HEK293T (cell line): ENCODE measurements around the gene SNIP1.

Experiments
- SP1 ChIP-seq: fragments of 450-650 bp; IDR thresholded peaks from 2 replicates; pipeline ENCODE4 v1.6.1; 2017
- SUZ12 ChIP-seq: fragments of 450-650 bp; IDR thresholded peaks from 2 replicates; pipeline ENCODE4 v1.6.1; 2016; ENCODE audit warnings: mild to moderate bottlenecking

DNA sequence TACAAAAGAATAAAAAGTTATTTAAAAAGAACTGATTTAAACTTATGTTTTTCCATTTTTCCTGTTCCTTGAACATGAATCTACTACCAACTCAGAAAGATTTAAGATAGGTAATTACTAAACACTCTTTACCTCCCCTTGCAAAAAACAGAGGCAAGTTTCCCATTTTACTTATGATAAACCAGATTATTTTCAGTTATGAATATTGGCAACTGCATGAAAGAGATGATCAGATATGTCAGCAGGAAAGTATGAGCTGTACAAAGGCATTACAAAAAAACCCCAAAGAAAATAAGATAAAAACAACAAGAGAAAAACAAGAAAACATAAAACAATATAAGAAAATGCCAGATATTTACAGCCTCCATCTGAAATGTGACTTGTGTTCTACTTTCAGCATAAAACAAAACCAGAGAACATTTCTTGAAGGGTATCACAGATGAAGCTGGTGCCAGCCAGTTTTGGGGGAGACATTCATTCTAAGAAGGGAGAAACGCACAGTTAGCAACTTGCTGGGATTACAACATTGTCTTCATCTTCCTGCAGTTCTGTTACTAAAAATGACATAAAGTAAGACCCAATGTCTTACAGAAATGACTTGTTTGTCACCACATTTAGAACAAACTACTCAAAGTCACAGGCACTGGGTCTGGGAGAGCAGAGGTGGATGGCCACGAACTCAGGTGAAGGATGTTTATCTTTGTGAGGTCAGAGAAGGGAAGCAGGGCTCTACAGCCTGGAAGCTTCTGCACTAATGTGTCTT lies 60.6 kb downstream of the SNIP1 start:
- TF ChIP-seq SUZ12 (no peak), SP1 (no peak)
